Activated CD8-positive, alpha-beta memory T cell treated with anti-CD3 and anti-CD28 coated beads, Interleukin-2, amount 50 U/mL, for 24 hours (primary cell): Measurements from ENCODE around the gene CEP70.
"Not testable (repeated sequence)": the region's sequence is repeated elsewhere in the genome, so short reads cannot be mapped to it uniquely, and the experiment has no call there.

Experiments
- DNase-seq: peaks from one replicate; pipeline ENCODE4 v3.0.0-alpha.2; 2020; ENCODE audit errors: extremely low read depth

The CEP70 gene

GRCh38 chr3:138511945-138512344, 82.1 kb downstream of the CEP70 start:
- DNase-seq: no peak

GRCh38 chr3:138509586-138509985, 84.5 kb downstream of the CEP70 start:
- DNase-seq: no peak

- DNase-seq: no peak
These were observed 86.5 kb downstream of the CEP70 start for GRCh38 chr3:138507524-138507923.

GRCh38 chr3:138498991-138499390, 95.1 kb downstream of the CEP70 start:
- DNase-seq: no peak

- no peak for DNase-seq
These were observed 96.2 kb downstream of the CEP70 start for GRCh38 chr3:138497851-138498250.

- no peak for DNase-seq
These were observed 97.0 kb downstream of the CEP70 start for GRCh38 chr3:138497021-138497420.

- DNase-seq: no peak
These were observed 97.6 kb downstream of the CEP70 start for GRCh38 chr3:138496436-138496835.

GRCh38 chr3:138495638-138496037, 98.4 kb downstream of the CEP70 start:
- DNase-seq: not testable (repeated sequence)

GRCh38 chr3:138494607-138494929, 99.5 kb downstream of the CEP70 start:
- no peak for DNase-seq

- no peak for DNase-seq
These were observed 100.1 kb downstream of the CEP70 start for GRCh38 chr3:138493804-138494606.

- no peak for DNase-seq
These were observed 100.9 kb downstream of the CEP70 start for GRCh38 chr3:138492980-138493675.

- DNase-seq: no peak
These were observed 102.1 kb downstream of the CEP70 start for GRCh38 chr3:138491971-138492370.

- not testable (repeated sequence) for DNase-seq
These were observed 107.5 kb downstream of the CEP70 start for GRCh38 chr3:138486580-138486979.

- not testable (repeated sequence) for DNase-seq
These were observed 109.4 kb downstream of the CEP70 start for GRCh38 chr3:138484672-138485071.

- no peak for DNase-seq
These were observed 114.6 kb downstream of the CEP70 start for GRCh38 chr3:138479438-138479863.

- no peak for DNase-seq
These were observed 116.3 kb downstream of the CEP70 start for GRCh38 chr3:138477801-138478200.

- no peak for DNase-seq
These were observed 116.9 kb downstream of the CEP70 start for GRCh38 chr3:138477120-138477519.

- no peak for DNase-seq
These were observed 117.5 kb downstream of the CEP70 start for GRCh38 chr3:138476526-138476925.

GRCh38 chr3:138474163-138474562, 119.9 kb downstream of the CEP70 start:
- no peak for DNase-seq

GRCh38 chr3:138473391-138473790, 120.7 kb downstream of the CEP70 start:
- no peak for DNase-seq

GRCh38 chr3:138472141-138472825, 121.8 kb downstream of the CEP70 start:
- no peak for DNase-seq

- DNase-seq: no peak
These were observed 122.6 kb downstream of the CEP70 start for GRCh38 chr3:138471481-138471880.

- no peak for DNase-seq
These were observed 123.4 kb downstream of the CEP70 start for GRCh38 chr3:138470687-138471086.
